ENCODE measurements around the gene SLC7A14.

DNA sequence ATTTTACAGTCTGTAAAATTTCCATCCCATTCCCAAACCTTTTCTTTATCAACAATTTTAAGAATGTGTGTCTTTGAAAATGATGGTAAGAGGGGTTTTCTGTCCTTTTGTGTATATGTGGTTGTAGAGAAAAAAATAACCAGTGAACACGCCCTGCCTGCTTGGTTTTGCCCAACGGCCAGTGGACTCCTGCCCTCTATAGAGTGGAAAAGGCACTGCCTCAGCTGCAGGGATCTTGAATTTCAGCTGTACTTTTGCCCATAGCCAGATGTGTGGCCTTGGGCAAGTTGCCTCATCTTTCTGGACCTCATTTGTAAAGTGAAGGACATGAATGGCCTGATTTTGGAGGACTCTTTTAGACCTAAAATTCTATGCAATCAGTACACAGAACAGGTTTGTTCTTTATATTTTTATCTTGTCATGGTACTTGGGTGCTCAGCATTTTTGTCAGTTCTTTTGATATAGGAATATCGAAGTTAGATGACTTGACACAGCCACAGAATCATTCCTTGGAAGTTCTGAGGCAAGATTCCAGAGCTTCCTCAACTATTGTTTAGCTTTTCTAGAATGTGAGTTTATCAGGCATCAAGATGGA lies 86.2 kb downstream of the SLC7A14 start:
- no peak for TF ChIP-seq EZH2phosphoT487 (IDR thresholded peaks at IDR 0.05; ENCODE audit: low read depth)
- TF ChIP-seq, protein P1, sequence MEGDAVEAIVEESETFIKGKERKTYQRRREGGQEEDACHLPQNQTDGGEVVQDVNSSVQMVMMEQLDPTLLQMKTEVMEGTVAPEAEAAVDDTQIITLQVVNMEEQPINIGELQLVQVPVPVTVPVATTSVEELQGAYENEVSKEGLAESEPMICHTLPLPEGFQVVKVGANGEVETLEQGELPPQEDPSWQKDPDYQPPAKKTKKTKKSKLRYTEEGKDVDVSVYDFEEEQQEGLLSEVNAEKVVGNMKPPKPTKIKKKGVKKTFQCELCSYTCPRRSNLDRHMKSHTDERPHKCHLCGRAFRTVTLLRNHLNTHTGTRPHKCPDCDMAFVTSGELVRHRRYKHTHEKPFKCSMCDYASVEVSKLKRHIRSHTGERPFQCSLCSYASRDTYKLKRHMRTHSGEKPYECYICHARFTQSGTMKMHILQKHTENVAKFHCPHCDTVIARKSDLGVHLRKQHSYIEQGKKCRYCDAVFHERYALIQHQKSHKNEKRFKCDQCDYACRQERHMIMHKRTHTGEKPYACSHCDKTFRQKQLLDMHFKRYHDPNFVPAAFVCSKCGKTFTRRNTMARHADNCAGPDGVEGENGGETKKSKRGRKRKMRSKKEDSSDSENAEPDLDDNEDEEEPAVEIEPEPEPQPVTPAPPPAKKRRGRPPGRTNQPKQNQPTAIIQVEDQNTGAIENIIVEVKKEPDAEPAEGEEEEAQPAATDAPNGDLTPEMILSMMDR (IDR thresholded peaks at IDR 0.05; ENCODE audit: low read depth, low read length): peak; percentile 64

Measured in OCI-LY3 (cell line).